Measurements from ENCODE around the gene VPS41. TPM values are rescaled to one million over a fixed set of nuclear protein-coding genes. Genes with fewer than 3 reads are reported as not detected.

Gene VPS41
- polyA plus RNA-seq, 3 donors, result 12.7 to 62.2 (median 56.7) TPM

DNA sequence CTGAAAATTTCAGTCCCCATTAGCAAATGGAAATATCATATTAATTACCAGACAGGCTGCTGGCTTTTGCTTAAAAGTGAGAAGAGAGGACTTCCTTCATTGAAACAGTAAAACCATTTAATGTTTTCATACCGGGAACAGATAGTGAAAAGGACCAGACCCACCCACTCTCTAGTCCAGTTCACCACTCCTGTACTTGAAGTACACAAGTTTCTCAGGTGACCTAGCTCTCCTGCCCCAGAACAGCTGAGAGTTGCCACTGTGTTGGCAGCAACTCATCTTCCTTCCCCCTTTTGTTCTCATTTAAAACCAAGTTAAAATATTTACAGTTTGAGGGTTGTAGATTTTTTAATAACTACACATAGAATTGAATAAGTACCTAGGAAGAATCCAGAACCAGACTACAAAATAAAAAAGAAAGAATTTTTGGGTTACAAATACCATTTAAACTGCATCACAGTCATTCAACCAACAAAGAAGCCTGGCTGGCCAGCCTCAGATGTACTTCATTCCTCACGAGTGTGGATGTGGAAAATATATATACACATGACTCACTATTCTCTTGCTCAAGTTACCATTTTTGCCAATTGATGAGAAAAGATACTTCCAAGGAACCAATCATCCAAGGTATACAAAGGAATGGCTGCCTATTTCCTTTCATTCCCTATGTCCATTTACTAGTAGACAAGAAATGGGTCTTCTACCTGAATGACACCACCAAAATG is 68.1 kb downstream of the VPS41 start:
- DNase-seq, result no peak
- no peak overlapping the region for H3K4me3 ChIP-seq (replicated peaks in 1 of 3; ENCODE audit: low read depth in 2 of 3, low read length in 3 of 3)
- no peak overlapping the region for H2AFZ ChIP-seq (ENCODE audit: insufficient read depth, low read depth, low read length, poor library complexity, severe bottlenecking)
- no peaks in the 10 kb centered on the region for H3K27me3 ChIP-seq (ENCODE audit: control insufficient read depth in 2 of 2, insufficient read depth in 2 of 2, low read length in 2 of 2)
- peaks cover 0 to 5% of the 10 kb centered on the region in 2 donors for H3K36me3 ChIP-seq (replicated peaks in 1 of 2; ENCODE audit: control insufficient read depth in 1 of 2, insufficient read depth in 2 of 2, low read length in 2 of 2)
- H3K9me3 Mint-ChIP-seq, result peaks cover 0 to 3% (median 2%) of the 10 kb centered on the region in 7 donors
- H3K4me2 ChIP-seq (replicated peaks; ENCODE audit: extremely low read depth, low read length, poor library complexity, severe bottlenecking), result no peak overlapping the region
- H3K4me3 Mint-ChIP-seq, result no peak overlapping the region
- peaks cover 60% of the 10 kb centered on the region for H4K20me1 ChIP-seq (ENCODE audit: insufficient read depth, low read length)
- no peaks in the 10 kb centered on the region for H3K4me1 ChIP-seq (ENCODE audit: control insufficient read depth in 1 of 2, insufficient read depth in 2 of 2, low read length in 2 of 2)
- H3K9ac ChIP-seq (ENCODE audit: insufficient read depth, low read length, poor library complexity, severe bottlenecking), result no peak overlapping the region
- H3K79me2 ChIP-seq (ENCODE audit: insufficient read depth, low read length), result no peaks in the 10 kb centered on the region
- H3K27ac ChIP-seq (ENCODE audit: low read depth in 1 of 2, low read length in 2 of 2), result no peak overlapping the region
- peaks cover 3% of the 10 kb centered on the region for H3K4me1 Mint-ChIP-seq
- H3K27ac Mint-ChIP-seq, result no peak overlapping the region
- intact Hi-C loops (cut with micrococcal nuclease), result no loop called here
- no peaks in the 10 kb centered on the region for H3K27me3 Mint-ChIP-seq (ENCODE audit: low read depth in 3 of 3)
- no CpG with 5 or more reads among the region's 2 CpGs for WGBS (ENCODE audit: insufficient coverage)
- no peaks in the 10 kb centered on the region for H3K9me3 ChIP-seq (replicated peaks in 1 of 2; ENCODE audit: control insufficient read depth in 1 of 2, insufficient read depth in 1 of 2, low read length in 2 of 2)
- TF ChIP-seq, protein P1, sequence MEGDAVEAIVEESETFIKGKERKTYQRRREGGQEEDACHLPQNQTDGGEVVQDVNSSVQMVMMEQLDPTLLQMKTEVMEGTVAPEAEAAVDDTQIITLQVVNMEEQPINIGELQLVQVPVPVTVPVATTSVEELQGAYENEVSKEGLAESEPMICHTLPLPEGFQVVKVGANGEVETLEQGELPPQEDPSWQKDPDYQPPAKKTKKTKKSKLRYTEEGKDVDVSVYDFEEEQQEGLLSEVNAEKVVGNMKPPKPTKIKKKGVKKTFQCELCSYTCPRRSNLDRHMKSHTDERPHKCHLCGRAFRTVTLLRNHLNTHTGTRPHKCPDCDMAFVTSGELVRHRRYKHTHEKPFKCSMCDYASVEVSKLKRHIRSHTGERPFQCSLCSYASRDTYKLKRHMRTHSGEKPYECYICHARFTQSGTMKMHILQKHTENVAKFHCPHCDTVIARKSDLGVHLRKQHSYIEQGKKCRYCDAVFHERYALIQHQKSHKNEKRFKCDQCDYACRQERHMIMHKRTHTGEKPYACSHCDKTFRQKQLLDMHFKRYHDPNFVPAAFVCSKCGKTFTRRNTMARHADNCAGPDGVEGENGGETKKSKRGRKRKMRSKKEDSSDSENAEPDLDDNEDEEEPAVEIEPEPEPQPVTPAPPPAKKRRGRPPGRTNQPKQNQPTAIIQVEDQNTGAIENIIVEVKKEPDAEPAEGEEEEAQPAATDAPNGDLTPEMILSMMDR (IDR thresholded peaks at IDR 0.05), result no peak
- peaks cover 4 to 13% of the 10 kb centered on the region in 2 donors for H3K36me3 Mint-ChIP-seq

DNA sequence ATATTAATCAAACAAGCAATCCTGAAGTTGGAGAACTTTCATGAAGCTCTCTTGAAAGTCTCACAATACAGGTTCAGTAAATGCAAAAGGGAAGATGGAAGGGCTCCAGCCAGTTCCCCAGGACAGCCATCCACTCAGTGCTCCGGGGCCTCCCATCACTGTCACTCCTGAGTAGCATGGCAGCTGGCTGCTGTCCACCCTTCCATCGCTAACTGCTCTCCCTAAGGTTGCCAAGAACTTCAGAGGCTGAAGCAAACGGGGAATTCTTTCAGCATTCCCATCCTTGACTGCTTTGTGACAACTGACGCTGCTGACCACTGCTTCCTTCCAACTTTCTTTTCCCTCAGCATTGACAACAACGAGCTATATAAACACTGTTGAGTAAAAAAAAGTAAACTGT is 69.1 kb downstream of the VPS41 start:
- H3K4me3 Mint-ChIP-seq, result no peak overlapping the region
- 100% methylated on average over 3 of the region's 5 CpGs for WGBS (ENCODE audit: insufficient coverage)

More for the DNA sequence above, 69.1 kb downstream of the VPS41 start:
- H4K20me1 ChIP-seq (ENCODE audit: insufficient read depth, low read length), result peaks cover 54% of the 10 kb centered on the region
- no peaks in the 10 kb centered on the region for H3K27me3 ChIP-seq (ENCODE audit: control insufficient read depth in 2 of 2, insufficient read depth in 2 of 2, low read length in 2 of 2)
- no peaks in the 10 kb centered on the region for H3K4me1 ChIP-seq (ENCODE audit: control insufficient read depth in 1 of 2, insufficient read depth in 2 of 2, low read length in 2 of 2)
- Mint-ChIP-seq H3K36me3 (peaks cover 4 to 13% of the 10 kb centered on the region in 2 donors), H3K27me3 (ENCODE audit: low read depth in 3 of 3) (no peaks in the 10 kb centered on the region), H3K9me3 (peaks cover 0 to 3% (median 2%) of the 10 kb centered on the region in 7 donors), H3K27ac (no peak overlapping the region), H3K4me1 (peaks cover 3% of the 10 kb centered on the region)
- H2AFZ ChIP-seq (ENCODE audit: insufficient read depth, low read depth, low read length, poor library complexity, severe bottlenecking), result no peak overlapping the region
- no peaks in the 10 kb centered on the region for H3K9me3 ChIP-seq (replicated peaks in 1 of 2; ENCODE audit: control insufficient read depth in 1 of 2, insufficient read depth in 1 of 2, low read length in 2 of 2)
- intact Hi-C loops (cut with micrococcal nuclease), result no loop called here
- H3K27ac ChIP-seq (ENCODE audit: low read depth in 1 of 2, low read length in 2 of 2), result no peak overlapping the region
- no peak for DNase-seq
- no peaks in the 10 kb centered on the region for H3K79me2 ChIP-seq (ENCODE audit: insufficient read depth, low read length)
- H3K4me2 ChIP-seq (replicated peaks; ENCODE audit: extremely low read depth, low read length, poor library complexity, severe bottlenecking), result no peak overlapping the region
- no peak overlapping the region for H3K4me3 ChIP-seq (replicated peaks in 1 of 3; ENCODE audit: low read depth in 2 of 3, low read length in 3 of 3)
- no peak overlapping the region for H3K9ac ChIP-seq (ENCODE audit: insufficient read depth, low read length, poor library complexity, severe bottlenecking)
- TF ChIP-seq, protein P1 (IDR thresholded peaks at IDR 0.05), result no peak
- peaks cover 0 to 5% of the 10 kb centered on the region in 2 donors for H3K36me3 ChIP-seq (replicated peaks in 1 of 2; ENCODE audit: control insufficient read depth in 1 of 2, insufficient read depth in 2 of 2, low read length in 2 of 2)

Data from CD14-positive monocyte (primary cell).